T-helper 9 cell (primary cell): ENCODE data around the gene EFEMP1.
"Not testable (repeated sequence)": the region's sequence is repeated elsewhere in the genome, so short reads cannot be mapped to it uniquely, and the experiment has no call there.

Experiments
- DNase-seq: peaks from one replicate; pipeline ENCODE4 v3.0.0-alpha.2; 2020

EFEMP1 gene

GRCh38 chr2:55862673-55863390 lies 60.8 kb downstream of the EFEMP1 start:
- DNase-seq: no peak

- no peak for DNase-seq
Observed at GRCh38 chr2:55862246-55862645, 61.3 kb downstream of the EFEMP1 start.

GRCh38 chr2:55861733-55862132 lies 61.8 kb downstream of the EFEMP1 start:
- no peak for DNase-seq

- no peak for DNase-seq
Observed at GRCh38 chr2:55860832-55861231, 62.8 kb downstream of the EFEMP1 start.

GRCh38 chr2:55859875-55860274 lies 63.7 kb downstream of the EFEMP1 start:
- DNase-seq: no peak

- DNase-seq: no peak
Observed at GRCh38 chr2:55857766-55858165, 65.8 kb downstream of the EFEMP1 start.

- DNase-seq: no peak
Observed at GRCh38 chr2:55856936-55857335, 66.6 kb downstream of the EFEMP1 start.

GRCh38 chr2:55848096-55848495 lies 75.5 kb downstream of the EFEMP1 start:
- no peak for DNase-seq

- no peak for DNase-seq
Observed at GRCh38 chr2:55846426-55846825, 77.2 kb downstream of the EFEMP1 start.

- DNase-seq: no peak
Observed at GRCh38 chr2:55844986-55845385, 78.6 kb downstream of the EFEMP1 start.

GRCh38 chr2:55843994-55844345 lies 79.6 kb downstream of the EFEMP1 start:
- no peak for DNase-seq

- DNase-seq: no peak
Observed at GRCh38 chr2:55843096-55843993, 80.2 kb downstream of the EFEMP1 start.

- DNase-seq: no peak
Observed at GRCh38 chr2:55842046-55842445, 81.5 kb downstream of the EFEMP1 start.

GRCh38 chr2:55840460-55840859 lies 83.1 kb downstream of the EFEMP1 start:
- DNase-seq: no peak

- no peak for DNase-seq
Observed at GRCh38 chr2:55839182-55839819, 84.3 kb downstream of the EFEMP1 start.

- no peak for DNase-seq
Observed at GRCh38 chr2:55838653-55839052, 84.9 kb downstream of the EFEMP1 start.

GRCh38 chr2:55838117-55838516 lies 85.5 kb downstream of the EFEMP1 start:
- DNase-seq: not testable (repeated sequence)

GRCh38 chr2:55837073-55837472 lies 86.5 kb downstream of the EFEMP1 start:
- DNase-seq: no peak

- DNase-seq: not testable (repeated sequence)
Observed at GRCh38 chr2:55831671-55832410, 91.7 kb downstream of the EFEMP1 start.

GRCh38 chr2:55827855-55828254 lies 95.7 kb downstream of the EFEMP1 start:
- DNase-seq: no peak

- DNase-seq: not testable (repeated sequence)
Observed at GRCh38 chr2:55827428-55827827, 96.2 kb downstream of the EFEMP1 start.

- no peak for DNase-seq
Observed at GRCh38 chr2:55826246-55826645, 97.3 kb downstream of the EFEMP1 start.

GRCh38 chr2:55824551-55825096 lies 99.0 kb downstream of the EFEMP1 start:
- DNase-seq: no peak
